GM12878 (cell line): ENCODE measurements around the gene CBARP. TPM values are rescaled to one million over a fixed set of nuclear protein-coding genes. Genes with fewer than 3 reads are reported as not detected.

Experiments
- ATAC-seq: fragments of 200-7000 bp; cut with Tn5 transposase; 3 replicates; pipeline ENCODE4 v1.9.1; 2020; ENCODE audit warnings: mild to moderate bottlenecking, moderate library complexity
- Bru-seq: library from RNA; stranded (reverse); fragments of 400-500 nt; gene quantifications from one replicate; lab custom pipeline; 2021; lab: Mats Ljungman, UMichigan
- BruChase-seq, 2 experiments: library from RNA; stranded (reverse); fragments of 400-500 nt; gene quantifications; one replicate each; lab custom pipeline; 2021; lab: Mats Ljungman, UMichigan
- BruUV-seq: library from RNA; stranded (reverse); fragments of 400-500 nt; replicated peaks from 2 replicates; lab custom pipeline; 2021; lab: Mats Ljungman, UMichigan
- CTCF ChIA-PET: fragments of 300-600 bp; sonication (Branson Sonifier 250); formaldehyde crosslinking; extraction: SDS; loops from one replicate; lab custom pipeline; 2021; ENCODE audit warnings: inconsistent platforms; lab: Yijun Ruan, JAX
- POLR2A ChIA-PET: fragments of 350-600 bp; formaldehyde crosslinking; extraction: SDS; loops from one replicate; lab custom pipeline; 2021; ENCODE audit warnings: inconsistent platforms; lab: Charles Lee
- RAD21 ChIA-PET: fragments of 300-600 bp; sonication (Branson Sonifier 250); formaldehyde crosslinking; loops from one replicate; lab custom pipeline; 2023; ENCODE audit warnings: antibody characterized with exemption; ENCODE audit not compliant: unreplicated experiment; lab: Charles Lee
- SMC1A ChIA-PET: fragments of 300-600 bp; sonication (Branson Sonifier 250); formaldehyde crosslinking; loops from one replicate; lab custom pipeline; 2023; ENCODE audit not compliant: unreplicated experiment, uncharacterized antibody; lab: Charles Lee
- DNase-seq: peaks from one replicate; pipeline ENCODE4 v3.0.0-alpha.2; 2011; ENCODE audit warnings: low read depth, low spot score
- FAIRE-seq: peaks from 3 replicates; lab custom pipeline; 2011; peaks lifted over from hg19 to GRCh38; lab: Jason Lieb, UNC
- H2AFZ ChIP-seq: 2 replicates; pipeline ENCODE4 v1.6.0; 2011; ENCODE audit warnings: low read depth, low read length, control low read depth; ENCODE audit not compliant: control insufficient read depth
- H3K27ac ChIP-seq: 2 replicates; pipeline ENCODE4 v1.5.1; 2011; ENCODE audit warnings: control low read depth; ENCODE audit not compliant: control insufficient read depth, insufficient read depth
- H3K27me3 ChIP-seq, 2 experiments: replicated peaks in 1 of 2; 2 replicates each; pipeline versions ENCODE4 v1.6.0 to v1.6.1; 2011; ENCODE audit warnings: low read length in 1 of 2; ENCODE audit not compliant: control insufficient read depth in 2 of 2, insufficient read depth in 2 of 2
- H3K36me3 ChIP-seq, 2 experiments: 2 replicates each; pipeline ENCODE4 v1.5.1; 2011; ENCODE audit warnings: low read length in 1 of 2; ENCODE audit not compliant: control insufficient read depth in 2 of 2, insufficient read depth in 2 of 2
- H3K4me1 ChIP-seq: 2 replicates; pipeline ENCODE4 v1.6.1; 2011; ENCODE audit warnings: mild to moderate bottlenecking, low read length, moderate library complexity, mixed read lengths; ENCODE audit not compliant: control insufficient read depth, insufficient read depth
- H3K4me2 ChIP-seq: 2 replicates; pipeline ENCODE4 v1.6.0; 2011; ENCODE audit warnings: control low read depth; ENCODE audit not compliant: control insufficient read depth, insufficient read depth
- H3K4me3 ChIP-seq: fragments of 200-600 bp; sonication (generic); 2 replicates; pipeline ENCODE4 v1.5.1; 2016
- H3K79me2 ChIP-seq: 2 replicates; pipeline ENCODE4 v1.6.0; 2011; ENCODE audit warnings: low read length; ENCODE audit not compliant: control insufficient read depth, insufficient read depth
- H3K9ac ChIP-seq: 2 replicates; pipeline ENCODE4 v1.8.0; 2011; ENCODE audit warnings: low read length, control low read depth, mixed read lengths; ENCODE audit not compliant: control insufficient read depth, insufficient read depth
- H3K9me3 ChIP-seq: replicated peaks from 3 replicates; pipeline ENCODE4 v1.5.1; 2011; ENCODE audit warnings: mild to moderate bottlenecking, low read length; ENCODE audit not compliant: control insufficient read depth, insufficient read depth
- H4K20me1 ChIP-seq: 2 replicates; pipeline ENCODE4 v1.6.0; 2011; ENCODE audit not compliant: control insufficient read depth, insufficient read depth
- ATF2 ChIP-seq: IDR thresholded peaks from 2 replicates; pipeline ENCODE4 v1.6.1; 2012; ENCODE audit warnings: low read length, inconsistent platforms
- PAX8 ChIP-seq: fragments of 450-650 bp; IDR thresholded peaks from 2 replicates; pipeline ENCODE4 v1.6.1; 2017; ENCODE audit warnings: mild to moderate bottlenecking, moderate library complexity
- REST ChIP-seq: IDR thresholded peaks from 2 replicates; pipeline ENCODE4 v1.6.1; 2012; ENCODE audit warnings: mild to moderate bottlenecking, low read depth, low read length
- SUPT20H ChIP-seq: IDR thresholded peaks from 2 replicates; pipeline ENCODE4 v1.6.1; 2011; ENCODE audit warnings: low read depth, mild to moderate bottlenecking, low read length, moderate library complexity, borderline replicate concordance; ENCODE audit not compliant: control insufficient read depth
- YY1 ChIP-seq: IDR thresholded peaks from 2 replicates; pipeline ENCODE4 v1.6.1; 2011; ENCODE audit warnings: low read depth, mild to moderate bottlenecking, low read length
- ZNF217 ChIP-seq: fragments of 450-650 bp; IDR thresholded peaks from 2 replicates; pipeline ENCODE4 v1.6.1; 2017; ENCODE audit warnings: antibody characterized with exemption, mild to moderate bottlenecking
- ZNF592 ChIP-seq: fragments of 450-650 bp; IDR thresholded peaks from 2 replicates; pipeline ENCODE4 v1.6.1; 2017; ENCODE audit warnings: mild to moderate bottlenecking, moderate library complexity
- WGBS: methylation state at CpG from one replicate; pipeline ENCODE4 v1.1.6; 2016; ENCODE audit warnings: low lambda C conversion rate; ENCODE audit not compliant: insufficient replicate concordance, insufficient coverage; ENCODE audit errors: missing lambda C conversion rate; 5-methylcytosine and 5-hydroxymethylcytosine counted together
- in situ Hi-C: fragments of 300-500 bp; cut with MboI; formaldehyde crosslinking; loops from 9 replicates; pipeline ENCODE4 v1.14.3; 2018; ENCODE audit warnings: mixed read lengths
- intact Hi-C: fragments of 100-400 bp; cut with micrococcal nuclease; formaldehyde crosslinking; loops from one replicate; pipeline ENCODE4 v1.14.2; 2022; ENCODE audit not compliant: unreplicated experiment
- long read RNA-seq, 2 experiments: library from polyadenylated mRNA; unstranded; transcript quantifications; one replicate each; pipeline ENCODE4 v2.0.0, GENCODE V29; 2019 to 2020
- polyA minus RNA-seq, 3 experiments: library from RNA; depleted of rRNA, polyadenylated mRNA; stranded (reverse); fragments of >200 nt; gene quantifications; 2 replicates each; pipeline ENCODE4 v1.2.3, GENCODE V29; 2011
- polyA plus RNA-seq, 11 experiments: library from polyadenylated mRNA; depleted of rRNA in 4 of 11; unstranded in 6 of 11; stranded (reverse) in 5 of 11; fragments of >200 nt; fragmentation: Nextera tagmentation in 4 of 11; fragmentation: Illumina TruSeq in 1 of 11; extraction: Ambion mirVana in 4 of 11; extraction: Trizol in 1 of 11; gene quantifications; 1 replicate in 1 of 11; 2 replicates in 10 of 11; pipeline versions ENCODE4 v1.2.1 to v1.2.3, GENCODE V29; 2011 to 2016; ENCODE audit warnings: inconsistent platforms in 2 of 11, missing spikeins in 2 of 11, low read depth in 1 of 11
- total RNA-seq, 4 experiments: library from RNA; depleted of rRNA in 3 of 4; stranded (reverse); fragments of >200 nt in 3 of 4; fragmentation: Illumina TruSeq in 1 of 4; extraction: Trizol in 1 of 4; gene quantifications; 2 replicates each; pipeline versions ENCODE4 v1.2.1 to v1.2.3, GENCODE V29; 2013 to 2021

Gene CBARP
- 1.2 and 1.3 TPM in 2 replicates for total RNA-seq (2013; cell fraction: nucleolus; rRNA removed)
- total RNA-seq (2014; rRNA removed) (0.44 and 0.51 TPM in 2 replicates), total RNA-seq (2014; rRNA removed; fragmentation: Illumina TruSeq; extraction: Trizol) (0.05 and 0.09 TPM in 2 replicates), total RNA-seq (2021) (0.59 and 0.61 TPM in 2 replicates), polyA plus RNA-seq (2011; rRNA removed) (0.03 and 0.04 TPM in 2 replicates), polyA plus RNA-seq (2014; fragmentation: Illumina TruSeq; extraction: Trizol) (0.04 TPM in 1 of 2 replicates, not detected in the other), polyA plus RNA-seq (2014; fragmentation: Nextera tagmentation; extraction: Ambion mirVana) (not detected), polyA plus RNA-seq (2014; rRNA removed) (0.55 and 0.93 TPM in 2 replicates), polyA plus RNA-seq (2016; fragmentation: Nextera tagmentation; extraction: Ambion mirVana) (under 1 TPM in 1 of 2 experiments, not detected in 1; 0.18 TPM), polyA minus RNA-seq (2011; rRNA and poly(A)+ RNA removed) (not detected in 2 replicates), Bru-seq, nascent RNA (not detected), BruChase-seq, experiment 1, labeled RNA remaining after a 6-hour chase (percentile 16 among the genes with signal in this experiment), BruChase-seq, experiment 2, labeled RNA remaining after a 2-hour chase (percentile 24 among the genes with signal in this experiment)
- 0.12 TPM for polyA plus RNA-seq (2011; ENCODE audit: low read depth)
- polyA plus RNA-seq (2011; cell fraction: cytosol; rRNA removed): 0.09 and 0.28 TPM in 2 replicates
- 2.0 and 2.3 TPM in 2 replicates for polyA plus RNA-seq (2011; cell fraction: nucleus; rRNA removed)
- 1.2 and 1.9 TPM in 2 replicates for polyA plus RNA-seq (2012)
- 0.83 TPM in 1 of 2 replicates, not detected in the other for polyA minus RNA-seq (2011; cell fraction: cytosol; rRNA and poly(A)+ RNA removed)
- polyA minus RNA-seq (2011; cell fraction: nucleus; rRNA and poly(A)+ RNA removed): 0.19 TPM in 1 of 2 replicates, not detected in the other
- long read RNA-seq, experiment 1: 0 reads
- long read RNA-seq, experiment 2: 0 reads

GRCh38 chr19:1237754-1238368 is at the start of gene CBARP:
Gene CBARP, minus strand, starts transcription at chr19:1238005. Its CDS starts 1,905 bp downstream, at chr19:1236100.
- no peaks in the 10 kb centered on the region; the same call in 2 of the 3 replicates for H3K9me3 ChIP-seq
- no peak within 1 kb of the TSS; the same call in 1 of the 2 replicates for H2AFZ ChIP-seq
- WGBS: 3% methylated on average over 37 of the region's 87 CpGs
- H3K4me3 ChIP-seq: peak within 1 kb of the TSS; percentile 36; the same call in 1 of the 2 replicates
- no peaks in the 10 kb centered on the region for H3K36me3 ChIP-seq
- H3K4me1 ChIP-seq: peaks cover 12% of the 10 kb centered on the region
- in situ Hi-C loops: no loop called here
- H3K4me2 ChIP-seq: peak within 1 kb of the TSS; percentile 22; the same call in 1 of the 2 replicates
- ChIA-PET CTCF (interaction anchor here (0.7 to 1.3 kb wide), 2 partner anchors 24 to 78 kb away, joined by 3 read pairs; no protein-coding TSS in a partner anchor), RAD21 (interaction anchor here (0.6 to 1.2 kb wide), 3 partner anchors 17 to 125 kb away, joined by 3 to 4 read pairs (median 3); no protein-coding TSS in a partner anchor), POLR2A (interaction anchor here (0.6 to 0.7 kb wide), 2 partner anchors 52 to 141 kb away, joined by 3 read pairs; no protein-coding TSS in a partner anchor), SMC1A (no interaction called here)
- no peaks in the 10 kb centered on the region for H4K20me1 ChIP-seq
- DNase-seq: no peak
- H3K27ac ChIP-seq: no peak within 1 kb of the TSS
- intact Hi-C loops: no loop called here
- ATAC-seq: no peak
- BruUV-seq: no TSS peak
- H3K27me3 ChIP-seq: peaks cover 0 to 10% of the 10 kb centered on the region in 2 experiments; a peak in 3 of 4 replicates
- FAIRE-seq: no peak
- H3K79me2 ChIP-seq: peaks cover 9% of the 10 kb centered on the region
- no peak within 1 kb of the TSS; the same call in 1 of the 2 replicates for H3K9ac ChIP-seq
- no peak for TF ChIP-seq SUPT20H
- no peak for TF ChIP-seq ATF2
- TF ChIP-seq ZNF217: no peak
- TF ChIP-seq YY1: no peak
- TF ChIP-seq ZNF592: no peak
- TF ChIP-seq REST: no peak
- no peak for TF ChIP-seq PAX8
